NAMALWA (cell line): ENCODE results near the gene KIAA1210.
A peak's percentile ranks its signal among the peaks of the same experiment; 100 is the strongest.

ENCODE experiments used
- DNase-seq: peaks from one replicate; pipeline ENCODE4 v3.0.0-alpha.2; 2015; ENCODE audit warnings: low spot score

The KIAA1210 gene

DNA sequence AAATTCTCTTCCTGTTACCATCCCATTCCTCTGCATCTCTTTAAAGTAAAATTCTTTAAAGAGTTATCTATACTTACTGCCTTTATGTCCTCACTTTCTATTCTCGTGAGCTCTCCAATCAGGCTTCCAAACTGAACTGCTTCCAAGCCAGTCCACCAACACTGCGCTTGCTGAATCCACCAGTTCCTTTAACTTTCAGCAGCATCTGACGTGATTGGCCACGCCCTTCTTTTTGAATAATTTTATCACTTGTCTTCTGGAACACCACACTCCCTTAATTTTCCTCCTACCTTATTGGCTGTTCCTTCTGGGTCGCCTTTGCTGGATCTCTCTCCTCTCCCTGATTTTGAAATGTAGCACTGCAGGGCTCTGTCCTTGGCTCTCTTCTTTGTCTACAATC is at the start of gene KIAA1210:
TSS of gene KIAA1210 (minus strand) at position 163 of the 400 bp plus-strand sequence. CDS start 4,170 bp downstream, outside the sequence.
- DNase-seq, result no peak

DNA sequence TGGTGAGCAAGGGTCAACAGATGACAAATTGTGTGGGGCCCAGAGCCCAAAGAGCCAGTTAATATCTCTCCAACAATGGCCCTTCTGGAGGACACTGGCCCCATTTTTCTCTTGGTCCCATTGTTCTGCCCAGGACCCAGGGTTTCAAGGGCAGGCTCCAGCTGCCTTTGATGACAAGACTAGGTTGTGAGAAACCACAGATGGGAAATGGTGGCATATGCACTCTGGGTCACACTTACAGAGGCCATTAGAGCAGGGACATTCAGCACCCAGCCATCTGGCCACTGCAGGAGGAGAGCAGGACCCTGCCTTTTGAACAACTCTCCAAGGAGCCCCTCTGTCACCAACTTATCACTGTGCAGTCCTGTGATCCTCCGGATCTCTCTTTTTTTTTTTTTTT is 49.7 kb upstream of the KIAA1210 start:
- DNase-seq, result no peak

DNA sequence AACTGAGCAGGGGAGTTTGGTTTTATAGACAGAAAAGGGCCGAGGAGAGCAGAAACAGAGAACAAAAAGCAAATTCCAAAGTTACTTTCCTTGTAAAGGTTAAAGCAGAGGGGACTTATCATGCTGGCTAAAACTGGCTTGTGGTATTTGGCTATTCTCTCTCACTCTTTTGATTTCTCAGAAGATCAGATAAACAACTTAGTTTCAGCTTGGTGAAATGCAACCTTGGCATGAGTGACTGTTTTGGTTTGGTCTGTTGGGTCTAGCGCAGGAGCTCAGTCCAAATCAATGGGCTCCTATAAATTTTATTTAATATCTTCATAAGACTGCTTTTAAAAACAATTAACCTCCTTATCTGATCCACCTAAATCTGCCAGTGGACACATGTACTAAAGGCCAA is 47.3 kb upstream of the KIAA1210 start:
- DNase-seq, result no peak

DNA sequence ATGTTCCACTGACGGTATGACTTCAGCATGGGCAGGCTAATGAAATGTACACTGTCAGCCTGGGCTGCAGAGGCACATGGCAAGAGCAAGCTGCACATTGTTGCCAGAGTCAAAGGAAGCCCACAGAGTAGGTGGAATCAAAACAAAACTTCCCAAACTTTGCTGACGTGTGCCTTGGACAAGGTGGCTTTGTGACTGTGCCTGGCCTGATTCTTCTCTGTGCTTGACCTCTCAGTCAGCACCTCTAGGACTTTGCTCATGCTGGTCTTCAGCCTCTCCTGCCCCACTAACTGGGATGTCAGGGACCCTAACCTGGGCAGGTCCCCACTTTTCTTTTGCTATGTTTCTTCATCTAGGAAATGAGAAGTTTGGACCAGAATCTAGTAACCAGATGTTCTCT is 40.5 kb upstream of the KIAA1210 start:
- DNase-seq, result no peak

DNA sequence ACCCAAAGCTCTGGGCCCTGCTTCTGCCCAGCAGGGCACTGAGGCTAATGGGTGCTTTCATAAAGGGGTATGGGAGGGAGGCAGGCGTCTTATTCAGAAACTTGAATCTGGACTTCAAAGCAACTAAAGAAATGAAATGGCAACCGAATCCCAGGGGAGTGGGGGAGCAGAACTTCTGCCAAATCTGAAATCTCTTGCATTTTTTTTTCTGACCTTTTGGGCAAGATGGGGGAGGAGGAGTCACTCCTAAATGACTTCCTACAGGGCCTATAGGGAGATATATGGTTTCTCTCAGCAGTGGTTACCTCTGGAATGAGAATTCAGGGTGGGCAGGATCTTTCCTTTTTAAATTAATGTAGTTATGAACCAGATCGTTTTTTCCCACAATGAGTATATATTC is 30.6 kb upstream of the KIAA1210 start:
- no peak for DNase-seq

DNA sequence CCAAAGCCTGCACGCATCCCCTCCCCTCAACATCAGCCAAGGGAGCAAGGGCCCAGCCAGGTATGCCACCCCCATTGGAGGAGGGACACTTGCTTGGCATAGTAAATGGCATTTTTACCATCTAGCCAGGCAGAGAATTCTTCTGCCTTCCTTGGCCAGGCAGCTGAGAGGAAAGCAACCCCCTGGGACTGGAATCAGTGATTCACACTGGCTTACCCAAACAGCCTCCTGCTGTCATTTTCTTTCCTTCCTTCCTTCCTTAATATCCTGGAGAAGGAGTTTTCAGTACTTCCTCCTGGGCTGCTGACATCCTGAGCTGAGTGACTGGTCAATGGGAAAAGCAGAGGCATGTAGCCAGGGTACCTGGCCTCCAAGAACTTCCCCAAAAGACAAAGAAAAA is 28.6 kb upstream of the KIAA1210 start:
- no peak for DNase-seq

DNA sequence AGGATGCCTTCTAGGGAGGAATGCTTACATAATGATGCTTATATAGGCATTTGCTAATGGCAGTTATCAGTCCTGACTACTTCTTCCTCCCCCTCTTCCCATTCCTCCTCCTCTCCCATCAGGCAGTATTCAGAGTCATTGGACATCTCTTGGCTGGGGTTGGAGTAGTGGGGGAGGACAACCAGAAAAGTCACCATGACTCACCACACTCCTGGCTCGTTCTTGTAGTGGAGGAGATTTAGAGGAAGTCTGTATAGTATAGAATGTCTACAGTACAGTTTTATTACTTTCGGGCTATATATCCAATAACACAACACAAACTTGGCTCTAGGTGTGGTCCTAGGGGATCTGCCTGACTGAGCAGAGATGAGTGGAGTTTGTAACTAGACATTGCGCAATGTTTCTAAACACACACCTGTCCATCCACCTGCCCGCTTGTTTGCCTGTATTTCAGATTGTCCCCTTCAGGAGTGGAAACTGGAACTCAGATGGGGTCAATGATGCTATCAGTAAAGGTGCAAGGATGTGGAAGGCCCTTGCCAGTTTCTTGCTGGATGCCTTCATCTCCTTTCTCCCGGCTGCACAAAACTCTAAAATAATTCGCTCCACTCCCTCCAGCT is 27.9 kb upstream of the KIAA1210 start:
- no peak for DNase-seq

DNA sequence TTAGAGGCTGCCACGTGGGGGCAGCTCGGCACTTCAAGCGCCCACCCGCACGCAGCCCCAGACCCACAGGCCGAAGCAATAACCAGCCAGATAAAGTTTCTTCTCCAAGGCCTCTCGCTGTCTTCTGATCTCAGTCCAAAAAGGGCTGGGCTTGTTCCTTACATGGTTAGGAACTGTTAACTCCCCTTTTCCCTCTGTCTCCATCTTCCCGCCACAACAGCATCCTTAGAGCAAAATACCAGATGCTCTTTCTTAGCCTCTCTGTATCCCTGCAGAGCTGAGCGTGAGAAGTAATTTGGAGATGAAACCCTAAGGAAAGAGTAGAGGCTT is 23.4 kb upstream of the KIAA1210 start:
- no peak for DNase-seq

DNA sequence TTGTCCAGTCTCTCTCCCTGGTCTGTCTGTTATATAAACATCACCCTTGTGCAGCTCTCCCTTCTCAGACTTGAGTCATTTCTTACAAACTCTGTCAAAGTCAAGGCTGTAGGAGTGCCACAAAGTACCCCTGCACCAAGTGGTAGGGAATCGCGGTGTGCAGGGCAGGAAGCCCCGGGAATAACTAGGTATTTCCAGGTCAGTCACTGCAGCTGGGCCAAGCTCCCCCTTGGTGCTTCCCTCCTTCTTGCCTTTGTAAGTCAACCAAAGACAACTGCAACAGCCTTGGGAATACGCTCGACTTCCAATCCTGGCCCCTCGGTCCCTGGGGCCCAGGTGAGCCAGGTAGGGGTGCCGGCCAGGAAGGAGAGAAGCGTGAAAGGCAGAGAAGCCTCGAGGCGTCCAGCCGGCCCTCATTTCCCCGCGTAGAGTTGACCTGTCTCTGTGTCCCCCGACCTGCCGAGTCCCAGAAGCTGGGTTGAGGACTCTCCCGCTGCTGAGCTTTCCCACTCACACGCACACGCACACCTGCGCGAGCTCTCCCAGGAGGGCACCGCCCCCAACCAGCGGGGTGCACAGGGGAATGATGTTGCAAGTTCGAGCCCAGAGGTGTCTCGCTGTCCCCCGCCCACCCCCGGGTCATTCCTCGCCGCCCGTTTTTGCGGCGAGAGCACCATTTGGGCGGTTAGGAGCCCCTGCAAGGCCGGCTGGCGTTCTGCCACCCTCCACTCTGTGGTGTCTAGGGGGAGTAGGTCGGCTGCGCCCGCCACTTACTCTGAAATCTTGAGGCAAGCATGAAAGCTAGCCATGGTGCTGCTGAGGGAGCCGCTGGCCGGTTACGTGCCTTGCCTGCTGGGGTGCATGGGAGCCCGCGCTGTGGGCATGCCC is 22.8 kb upstream of the KIAA1210 start:
- DNase-seq, result no peak

DNA sequence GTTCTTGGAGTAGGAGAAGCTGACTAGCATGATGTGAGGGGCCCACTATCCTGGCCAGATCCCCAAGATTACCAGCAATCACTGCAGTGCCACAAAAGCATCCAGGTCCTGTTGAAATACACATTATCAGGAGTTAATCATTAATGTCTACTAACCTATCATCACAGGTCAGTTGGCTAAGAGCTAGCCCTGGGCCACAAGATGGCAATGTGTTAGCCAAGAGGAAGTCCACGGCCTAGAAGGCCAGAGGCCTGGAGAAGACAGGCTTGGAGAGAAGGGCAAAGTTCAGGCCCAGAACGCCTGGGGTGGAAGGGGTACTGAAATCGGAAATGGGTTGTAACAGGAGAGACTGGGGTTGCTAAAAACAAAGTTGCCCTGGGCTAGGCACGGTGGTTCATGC is 19.9 kb upstream of the KIAA1210 start:
- no peak for DNase-seq

DNA sequence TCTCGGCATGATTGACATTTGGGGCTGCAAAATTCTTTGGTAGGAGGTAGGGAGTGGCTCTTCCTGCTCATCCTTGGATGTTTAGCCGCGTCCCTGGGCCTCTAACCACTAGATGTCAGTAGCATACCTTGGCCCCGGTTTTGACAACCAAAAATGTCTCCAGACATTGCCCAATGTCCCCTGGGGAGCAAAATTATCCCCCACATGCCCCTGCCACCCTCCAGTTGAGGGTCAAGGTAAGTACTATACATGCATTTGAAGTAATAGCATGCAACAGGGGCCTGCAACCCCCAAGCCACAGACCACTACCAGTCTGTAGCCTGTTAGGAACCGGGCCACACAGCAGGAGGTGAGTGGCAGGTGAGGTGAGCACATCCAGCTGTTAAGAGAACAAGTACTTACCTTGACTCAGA is 17.6 kb upstream of the KIAA1210 start:
- peak; percentile 5 for DNase-seq

DNA sequence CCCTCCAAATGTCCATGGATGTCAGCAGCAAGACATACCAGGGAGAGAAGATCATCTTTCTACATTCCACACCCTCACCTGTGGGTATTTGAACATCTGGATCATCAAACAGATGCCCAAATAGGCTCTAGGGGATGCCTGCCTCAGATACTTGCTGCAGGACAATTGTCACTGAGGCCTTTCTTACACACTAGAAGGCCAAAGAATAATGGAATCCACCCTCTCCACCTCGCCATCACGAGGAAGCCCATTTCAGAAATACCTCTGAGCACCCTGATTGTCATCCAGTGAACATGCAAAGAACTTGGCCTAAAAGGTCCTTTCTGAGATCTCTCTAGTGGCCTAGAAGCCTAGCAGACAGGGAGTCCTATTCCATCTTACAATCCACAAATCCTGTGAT is 6.9 kb upstream of the KIAA1210 start:
- DNase-seq, result no peak

DNA sequence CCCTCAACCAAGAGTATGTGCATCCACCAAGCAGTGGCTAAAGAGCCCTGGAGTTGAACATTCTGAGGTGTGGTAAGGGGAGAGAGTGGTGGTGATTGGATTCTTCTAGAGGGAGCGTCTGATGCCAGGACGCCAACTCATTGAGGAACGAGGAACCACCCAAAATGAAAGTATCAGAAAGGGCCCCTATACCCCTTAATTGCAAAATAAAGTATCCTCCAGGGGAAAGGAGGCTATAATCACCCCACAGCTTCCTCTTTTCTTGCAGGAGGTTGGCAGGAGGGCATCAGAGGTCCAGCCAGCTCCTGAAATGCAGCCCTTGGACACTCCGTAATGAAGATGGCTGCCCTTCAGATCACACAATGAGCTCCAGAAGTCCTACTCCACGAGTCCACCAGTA is 5.3 kb upstream of the KIAA1210 start:
- DNase-seq, result peak; percentile 2

DNA sequence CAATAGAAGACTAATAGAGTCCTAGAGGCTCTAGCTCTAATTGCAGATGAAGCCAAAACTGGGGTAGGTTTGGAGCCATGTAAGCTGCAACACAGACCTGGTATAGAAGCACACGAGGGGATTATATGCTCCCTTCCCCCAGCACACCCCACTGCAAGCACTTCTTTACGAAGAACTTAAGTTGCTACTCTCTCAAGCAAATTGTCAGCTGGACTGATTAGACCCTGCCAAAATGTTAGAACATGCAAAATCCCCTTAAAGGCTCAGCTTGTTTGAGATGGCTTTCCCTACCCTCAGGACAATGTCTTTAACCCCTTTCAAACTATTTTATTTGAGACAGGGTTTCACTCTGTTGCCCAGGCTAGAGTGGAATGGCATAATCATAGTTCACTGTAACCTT is 4.7 kb upstream of the KIAA1210 start:
- DNase-seq, result no peak

DNA sequence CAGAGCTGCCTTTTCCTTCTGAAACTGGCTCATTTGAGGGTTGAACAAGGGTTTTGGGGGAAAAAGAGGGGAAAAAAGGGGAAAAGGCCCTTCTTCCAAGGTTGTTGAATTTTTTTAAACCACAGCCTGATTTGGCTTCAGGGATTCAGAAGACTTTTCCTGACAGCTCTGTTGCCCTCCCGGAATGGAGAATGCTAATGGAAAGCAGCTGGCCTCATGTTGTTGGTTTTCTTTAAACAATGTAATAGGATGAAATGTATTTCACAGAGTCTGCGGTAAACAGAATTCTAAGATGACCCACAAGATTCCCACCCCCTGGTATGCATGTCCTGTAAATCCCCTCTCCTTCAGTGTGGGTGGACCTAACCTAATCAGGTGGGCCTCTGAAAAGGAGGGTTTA is 3.3 kb upstream of the KIAA1210 start:
- no peak for DNase-seq

DNA sequence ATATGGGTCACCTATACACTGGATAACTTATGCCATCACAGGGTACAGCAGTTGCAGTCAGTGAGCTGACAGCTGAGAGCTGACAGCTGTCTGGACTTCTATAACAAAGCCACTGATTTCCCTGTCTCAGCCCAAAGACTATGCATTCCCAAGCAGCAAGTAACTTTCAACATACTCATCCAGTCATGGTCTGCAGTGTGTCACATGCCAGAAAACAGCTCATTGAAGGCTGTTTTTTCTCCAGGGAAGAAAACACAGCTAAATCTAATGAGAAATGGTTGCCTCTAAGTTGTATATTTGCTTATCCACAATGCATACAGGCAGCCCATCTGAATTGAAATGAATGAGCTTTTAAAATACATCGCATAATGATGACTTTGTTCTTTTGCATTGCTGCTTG is 6.3 kb downstream of the KIAA1210 start:
- DNase-seq, result no peak

DNA sequence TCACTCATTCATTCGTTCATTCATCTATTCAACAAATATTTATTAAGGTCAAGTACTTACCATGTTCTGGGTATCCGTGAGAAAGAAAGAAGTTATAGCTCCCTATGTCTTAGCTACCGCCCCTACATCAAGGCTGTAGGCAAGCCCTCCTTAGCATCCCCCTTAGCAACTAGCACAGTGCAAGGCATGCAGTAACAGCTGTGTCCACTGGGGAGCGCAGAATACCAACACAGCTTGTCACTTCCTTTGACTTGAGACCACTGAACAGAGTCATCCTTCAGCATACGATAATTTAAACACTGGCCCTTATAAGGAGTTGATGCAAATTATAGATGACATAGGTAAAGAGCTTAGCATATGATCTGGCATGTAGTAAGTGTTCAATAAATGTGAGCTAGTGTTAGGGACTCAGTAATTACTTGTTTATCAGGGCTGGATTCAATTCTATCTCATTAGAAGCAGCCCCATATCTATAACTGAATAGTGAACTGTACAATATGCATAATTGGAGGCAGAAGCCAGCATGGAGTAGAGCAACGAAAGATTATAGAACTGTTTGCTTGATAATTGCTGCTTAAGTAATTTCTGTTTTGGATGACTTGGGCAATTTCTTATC is 8.7 kb downstream of the KIAA1210 start:
- DNase-seq, result peak; percentile 78

DNA sequence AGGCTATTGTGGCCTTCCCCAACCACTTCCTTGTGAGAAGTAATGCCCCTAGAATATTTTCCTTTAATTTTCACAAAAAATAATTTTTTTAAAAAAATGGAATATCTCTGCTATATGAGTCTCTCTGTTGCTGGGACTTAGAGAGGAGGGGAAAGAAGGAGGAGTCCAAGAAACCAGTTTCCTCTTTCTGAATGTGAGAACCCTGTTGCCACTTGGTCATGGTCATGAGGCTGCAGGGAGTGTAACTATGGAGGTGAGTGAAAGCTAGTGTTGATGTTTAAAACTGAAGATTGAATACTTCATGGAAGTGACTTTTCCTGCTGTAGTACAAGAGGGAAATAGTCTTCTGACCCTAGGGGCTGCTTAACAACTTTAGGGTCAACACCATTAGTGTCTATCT is 20.4 kb downstream of the KIAA1210 start:
- no peak for DNase-seq

DNA sequence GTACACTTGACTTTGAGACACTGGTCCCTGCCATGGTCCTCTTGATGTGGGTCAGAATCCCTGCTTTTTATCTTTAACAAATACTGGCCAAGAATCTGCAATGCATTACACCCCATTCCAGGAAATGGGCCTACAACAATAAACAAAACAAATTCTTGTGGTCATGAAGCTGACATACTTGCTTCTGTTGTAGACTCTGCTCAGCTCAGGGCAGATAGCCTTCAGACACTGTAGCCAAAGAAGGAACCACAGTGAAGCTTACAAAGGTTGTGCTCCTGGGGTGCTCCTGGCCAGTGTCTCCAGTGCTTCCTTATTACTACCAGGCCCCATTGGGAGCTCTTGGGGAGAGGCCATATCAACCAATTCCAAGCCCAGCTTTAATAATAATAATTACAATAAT is 21.8 kb downstream of the KIAA1210 start:
- no peak for DNase-seq

DNA sequence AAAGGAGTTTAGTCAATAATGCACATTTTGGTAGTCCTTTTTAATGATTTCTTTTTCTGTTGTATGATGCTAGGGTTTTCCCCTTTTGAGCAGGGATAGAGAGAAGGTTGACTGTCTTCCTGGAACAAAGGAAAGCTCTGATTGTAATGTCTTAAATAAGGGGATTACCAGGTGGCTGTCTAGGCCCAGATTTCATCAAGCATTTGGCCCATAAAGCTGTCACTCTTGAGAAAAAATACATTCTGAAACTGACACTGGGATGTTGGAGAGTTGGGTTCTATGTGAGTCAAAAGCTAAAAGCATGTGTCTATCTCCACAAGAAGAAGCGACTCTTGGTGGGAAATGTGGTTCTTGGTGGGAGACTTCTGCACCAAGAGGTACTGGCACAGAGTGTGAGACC is 26.4 kb downstream of the KIAA1210 start:
- no peak for DNase-seq

DNA sequence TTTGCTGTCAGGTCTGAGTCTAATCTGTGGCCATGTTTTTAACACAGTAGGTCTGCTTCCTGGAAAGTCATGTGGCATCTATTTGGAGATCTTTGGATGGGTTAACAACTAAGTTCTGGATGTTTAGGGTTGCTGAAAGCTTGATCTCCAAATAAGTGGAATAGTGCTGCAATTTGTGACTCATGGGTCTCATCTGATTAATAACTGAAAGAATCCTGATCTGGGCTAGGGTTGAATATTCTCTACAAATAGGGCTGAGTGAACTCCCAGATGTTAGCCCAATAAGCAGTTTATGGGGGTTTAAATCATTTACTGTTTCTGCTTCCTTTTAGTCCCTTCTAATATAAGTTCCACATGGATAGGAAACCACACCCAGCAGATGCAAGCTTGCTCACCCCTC is 31.7 kb downstream of the KIAA1210 start:
- DNase-seq, result no peak

DNA sequence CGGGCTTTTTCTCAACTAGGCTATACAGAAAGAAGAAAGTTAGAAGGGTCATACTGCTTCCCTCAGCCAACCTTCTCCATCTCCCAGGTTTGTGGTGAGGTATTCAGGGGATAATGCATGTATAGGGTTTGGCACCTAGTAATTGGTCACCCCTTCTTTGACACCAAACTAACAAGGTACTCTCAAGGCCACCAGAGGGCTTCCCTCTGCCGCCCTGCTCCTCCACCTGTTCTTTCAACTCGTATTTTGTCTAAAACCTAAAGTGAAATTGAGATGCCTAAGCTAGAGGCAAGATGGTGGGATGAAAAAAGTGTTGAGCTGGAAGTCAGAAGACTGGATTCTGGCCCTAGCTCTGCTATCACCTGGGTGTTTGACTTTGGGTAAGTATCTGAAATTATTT is 32.8 kb downstream of the KIAA1210 start:
- DNase-seq, result peak; percentile 3

DNA sequence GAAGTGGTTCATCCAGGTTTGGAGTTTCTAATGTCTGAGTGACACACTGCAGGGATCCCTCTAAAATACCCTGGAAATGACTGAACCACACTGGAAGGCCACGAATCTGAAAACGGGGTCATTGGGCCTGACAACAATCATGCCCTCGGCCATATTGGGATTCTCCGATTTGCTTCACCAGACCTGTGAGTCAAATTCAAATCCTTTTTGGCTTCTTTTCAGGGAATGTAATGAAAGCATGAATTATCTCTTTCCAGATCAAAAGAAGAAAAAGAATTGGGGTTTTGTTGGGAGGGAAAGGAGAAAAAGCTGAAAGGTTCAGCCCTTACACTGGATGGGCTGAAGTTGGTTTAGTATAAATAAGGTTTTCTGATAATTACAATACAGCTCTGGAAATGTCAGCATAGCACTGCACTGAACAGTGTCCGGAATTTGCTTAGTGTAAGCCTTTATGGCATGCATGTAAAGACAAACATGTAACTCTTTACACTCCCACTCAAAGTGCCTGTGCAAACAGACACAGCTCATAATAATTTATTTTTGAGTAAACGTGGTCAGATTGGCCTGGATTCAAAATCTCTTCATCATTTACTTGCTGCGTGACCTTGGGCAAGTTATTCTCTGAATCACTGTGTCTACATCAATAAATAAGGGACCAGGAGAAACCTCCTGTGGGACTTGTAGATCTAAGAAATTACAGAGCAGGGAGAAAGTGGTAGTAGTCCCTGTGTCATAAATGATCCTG is 33.4 kb downstream of the KIAA1210 start:
- DNase-seq, result no peak
